NCI-H1092 treated with DMSO at 0.1 percent for 48 hours (cell line): ENCODE measurements around the gene RNF19B.
"Not testable (repeated sequence)": the region's sequence is repeated elsewhere in the genome, so short reads cannot be mapped to it uniquely, and the experiment has no call there.

ENCODE experiments used
- DNase-seq: peaks from one replicate; lab custom pipeline; 2025; lab: John Stamatoyannopoulos, UW

RNF19B gene

GRCh38 chr1:32929366-32929765, 35.2 kb downstream of the RNF19B start:
- no peak for DNase-seq

GRCh38 chr1:32928715-32929114, 35.9 kb downstream of the RNF19B start:
- no peak for DNase-seq

- DNase-seq = no peak
Observed at GRCh38 chr1:32928285-32928684, 36.3 kb downstream of the RNF19B start.

- DNase-seq = no peak
Observed at GRCh38 chr1:32927441-32927840, 37.2 kb downstream of the RNF19B start.

GRCh38 chr1:32926562-32926961, 38.0 kb downstream of the RNF19B start:
- no peak for DNase-seq

GRCh38 chr1:32925403-32926162, 39.0 kb downstream of the RNF19B start:
- DNase-seq = peak; percentile 30

- no peak for DNase-seq
Observed at GRCh38 chr1:32924881-32925344, 39.7 kb downstream of the RNF19B start.

- no peak for DNase-seq
Observed at GRCh38 chr1:32920833-32921232, 43.8 kb downstream of the RNF19B start.

GRCh38 chr1:32919811-32920733, 44.5 kb downstream of the RNF19B start:
- no peak for DNase-seq

- DNase-seq = no peak
Observed at GRCh38 chr1:32918179-32918578, 46.4 kb downstream of the RNF19B start.

- DNase-seq = no peak
Observed at GRCh38 chr1:32917521-32917920, 47.1 kb downstream of the RNF19B start.

- DNase-seq = no peak
Observed at GRCh38 chr1:32915766-32916706, 48.6 kb downstream of the RNF19B start.

GRCh38 chr1:32910319-32910718, 54.3 kb downstream of the RNF19B start:
- no peak for DNase-seq

GRCh38 chr1:32907435-32907834, 57.2 kb downstream of the RNF19B start:
- no peak for DNase-seq

- DNase-seq = no peak
Observed at GRCh38 chr1:32906654-32907053, 58.0 kb downstream of the RNF19B start.

GRCh38 chr1:32905588-32905987, 59.0 kb downstream of the RNF19B start:
- DNase-seq = not testable (repeated sequence)

- DNase-seq = no peak
Observed at GRCh38 chr1:32904797-32905196, 59.8 kb downstream of the RNF19B start.

- no peak for DNase-seq
Observed at GRCh38 chr1:32903991-32904785, 60.4 kb downstream of the RNF19B start.

GRCh38 chr1:32902535-32902920, 62.1 kb downstream of the RNF19B start:
- no peak for DNase-seq

GRCh38 chr1:32901823-32902534, 62.6 kb downstream of the RNF19B start:
- no peak for DNase-seq
